Neural cell (in vitro differentiated cells): ENCODE results near the gene ERP27. TPM values are rescaled to one million over a fixed set of nuclear protein-coding genes. Genes with fewer than 3 reads are reported as not detected.

Experiments used
- H2AFZ ChIP-seq: fragments of 200-600, 300-800 bp; sonication (generic), shearing (Covaris generic); 2 replicates; pipeline ENCODE4 v1.6.0; 2014; ENCODE audit warnings: low read depth, mild to moderate bottlenecking, antibody characterized with exemption, low read length, moderate library complexity
- H3F3A ChIP-seq: fragments of 200-600 bp; shearing (Covaris generic); 2 replicates; pipeline ENCODE4 v1.6.1; 2016; ENCODE audit warnings: mild to moderate bottlenecking, moderate library complexity, mixed read lengths, antibody characterized with exemption, low read length; ENCODE audit not compliant: insufficient read depth, poor library complexity, severe bottlenecking
- H3K27ac ChIP-seq: fragments of 200-600, 300-800 bp; sonication (generic), shearing (Covaris generic); 2 replicates; pipeline ENCODE4 v1.5.1; 2014; ENCODE audit warnings: mild to moderate bottlenecking, low read length, moderate library complexity
- H3K27me3 ChIP-seq: fragments of 300-800, 200-600 bp; sonication (generic), shearing (Covaris generic); 2 replicates; pipeline ENCODE4 v1.6.0; 2014; ENCODE audit warnings: mild to moderate bottlenecking, low read depth, low read length, moderate library complexity; ENCODE audit not compliant: insufficient read depth
- H3K36me3 ChIP-seq: fragments of 300-800, 200-600 bp; sonication (generic), shearing (Covaris generic); 2 replicates; pipeline ENCODE4 v1.5.1; 2014; ENCODE audit warnings: mild to moderate bottlenecking, antibody characterized with exemption, low read length, moderate library complexity; ENCODE audit not compliant: insufficient read depth
- H3K4me2 ChIP-seq: fragments of 300-800, 200-600 bp; sonication (generic), shearing (Covaris generic); 2 replicates; pipeline ENCODE4 v1.6.0; 2014; ENCODE audit warnings: mild to moderate bottlenecking, low read length
- H3K4me3 ChIP-seq: fragments of 300-800, 200-600 bp; sonication (generic), shearing (Covaris generic); 2 replicates; pipeline ENCODE4 v1.5.1; 2014; ENCODE audit warnings: mild to moderate bottlenecking, low read length, moderate library complexity
- H3K79me2 ChIP-seq: fragments of 200-600 bp; shearing (Covaris generic); replicated peaks from 2 replicates; pipeline ENCODE4 v1.6.0; 2014; ENCODE audit warnings: mild to moderate bottlenecking, low read length, moderate library complexity; ENCODE audit not compliant: insufficient read depth
- H3K9ac ChIP-seq: fragments of 300-800, 200-600 bp; sonication (generic), shearing (Covaris generic); 2 replicates; pipeline ENCODE4 v1.6.1; 2016; ENCODE audit warnings: mild to moderate bottlenecking, low read length, mixed read lengths
- H3K9me2 ChIP-seq: fragments of 200-600 bp; shearing (Covaris generic); 2 replicates; pipeline ENCODE4 v1.6.1; 2016; ENCODE audit warnings: mild to moderate bottlenecking, low read length, mixed read lengths; ENCODE audit not compliant: insufficient read depth
- H3K9me3 ChIP-seq: fragments of 200-600, 300-800 bp; sonication (generic), shearing (Covaris generic); 2 replicates; pipeline ENCODE4 v1.6.1; 2016; ENCODE audit warnings: mild to moderate bottlenecking, mixed run types, low read length, moderate library complexity, mixed read lengths
- H4K20me1 ChIP-seq: fragments of 200-600 bp; shearing (Covaris generic); 2 replicates; pipeline ENCODE4 v1.6.1; 2016; ENCODE audit warnings: mild to moderate bottlenecking, mixed run types; ENCODE audit not compliant: insufficient read depth
- EP300 ChIP-seq: fragments of 450-650 bp; conservative IDR thresholded peaks from 2 replicates; pipeline ENCODE4 v1.6.1; 2014; ENCODE audit warnings: antibody characterized with exemption, mild to moderate bottlenecking, moderate library complexity; ENCODE audit not compliant: poor library complexity, severe bottlenecking
- EZH2 ChIP-seq: fragments of 200-600, 300-800 bp; shearing (Covaris generic), sonication (generic); IDR thresholded peaks from 2 replicates; pipeline ENCODE4 v1.6.1; 2014; ENCODE audit warnings: antibody characterized with exemption, low read length, borderline replicate concordance, mild to moderate bottlenecking; ENCODE audit not compliant: insufficient read depth, poor library complexity, severe bottlenecking
- MXI1 ChIP-seq: fragments of 450-650 bp; conservative IDR thresholded peaks from 2 replicates; pipeline ENCODE4 v1.6.1; 2014; ENCODE audit warnings: antibody characterized with exemption, mild to moderate bottlenecking; ENCODE audit not compliant: poor library complexity, severe bottlenecking
- POLR2AphosphoS5 ChIP-seq: IDR thresholded peaks from 2 replicates; pipeline ENCODE4 v1.6.1; 2012
- RAD21 ChIP-seq: fragments of 450-650 bp; conservative IDR thresholded peaks from 2 replicates; pipeline ENCODE4 v1.6.1; 2014; ENCODE audit warnings: antibody characterized with exemption, mild to moderate bottlenecking, moderate library complexity
- SMC3 ChIP-seq: fragments of 450-650 bp; conservative IDR thresholded peaks from 2 replicates; pipeline ENCODE4 v1.6.1; 2014; ENCODE audit warnings: antibody characterized with exemption, mild to moderate bottlenecking, moderate library complexity; ENCODE audit not compliant: poor library complexity
- TAF1 ChIP-seq: IDR thresholded peaks from 2 replicates; pipeline ENCODE4 v1.6.1; 2012; ENCODE audit warnings: low read depth
- polyA plus RNA-seq: library from polyadenylated mRNA; depleted of rRNA; stranded (reverse); fragments of >200 nt; gene quantifications from 2 replicates; pipeline ENCODE4 v1.2.3, GENCODE V29; 2014
- TF ChIP-seq, protein P1 (sequence below): fragments of 450-650 bp; IDR thresholded peaks from 2 replicates; pipeline ENCODE4 v1.5.1; 2014; ENCODE audit warnings: antibody characterized with exemption, mild to moderate bottlenecking, moderate library complexity; ENCODE audit not compliant: poor library complexity, severe bottlenecking
- TF ChIP-seq, protein P2 (sequence below): IDR thresholded peaks from 2 replicates; pipeline ENCODE4 v1.6.1; 2012; ENCODE audit warnings: borderline replicate concordance

Gene ERP27
- polyA plus RNA-seq, 1 donor from 2014 or later: not detected

DNA sequence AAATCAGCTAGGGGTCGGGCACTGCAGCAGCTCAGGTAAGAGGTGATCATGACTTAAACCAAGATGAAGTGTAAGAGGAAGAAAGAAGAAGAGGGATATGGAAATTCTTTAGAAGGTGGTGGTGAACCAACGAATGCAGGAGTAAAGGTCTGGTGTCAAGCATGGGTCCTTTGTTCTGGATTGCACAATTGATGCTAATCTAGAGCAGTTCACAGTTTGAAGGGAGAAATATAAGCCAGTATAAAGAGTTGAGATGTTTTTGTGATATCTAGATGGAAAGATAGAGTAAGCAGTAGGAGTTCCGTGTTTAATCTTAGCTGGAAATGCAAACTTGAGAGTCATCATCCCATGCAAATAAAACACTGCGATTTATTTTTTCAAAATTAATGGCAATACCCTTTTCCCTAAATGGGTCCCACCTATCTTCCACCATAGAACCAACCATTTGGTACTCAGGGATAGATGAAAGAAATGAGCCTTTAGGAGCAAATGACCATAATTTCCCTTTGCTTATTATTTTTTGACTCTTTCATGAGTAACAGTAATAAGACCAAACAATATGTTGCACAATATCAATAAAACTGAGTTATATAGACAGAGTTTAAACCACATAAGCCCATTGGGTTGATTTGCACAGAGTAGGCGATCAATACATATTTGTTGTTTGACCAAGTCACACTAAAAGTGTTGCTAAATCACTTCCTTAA lies 37.7 kb downstream of the ERP27 start:
- H3F3A ChIP-seq: no peaks in the 10 kb centered on the region
- no peak overlapping the region for H3K4me3 ChIP-seq
- H2AFZ ChIP-seq: no peak overlapping the region
- no peaks in the 10 kb centered on the region for H3K9me2 ChIP-seq
- TF ChIP-seq MXI1 (no peak), TAF1 (no peak), SMC3 (no peak), POLR2AphosphoS5 (no peak), EZH2 (no peak), EP300 (no peak), RAD21 (no peak)
- TF ChIP-seq, protein P1, sequence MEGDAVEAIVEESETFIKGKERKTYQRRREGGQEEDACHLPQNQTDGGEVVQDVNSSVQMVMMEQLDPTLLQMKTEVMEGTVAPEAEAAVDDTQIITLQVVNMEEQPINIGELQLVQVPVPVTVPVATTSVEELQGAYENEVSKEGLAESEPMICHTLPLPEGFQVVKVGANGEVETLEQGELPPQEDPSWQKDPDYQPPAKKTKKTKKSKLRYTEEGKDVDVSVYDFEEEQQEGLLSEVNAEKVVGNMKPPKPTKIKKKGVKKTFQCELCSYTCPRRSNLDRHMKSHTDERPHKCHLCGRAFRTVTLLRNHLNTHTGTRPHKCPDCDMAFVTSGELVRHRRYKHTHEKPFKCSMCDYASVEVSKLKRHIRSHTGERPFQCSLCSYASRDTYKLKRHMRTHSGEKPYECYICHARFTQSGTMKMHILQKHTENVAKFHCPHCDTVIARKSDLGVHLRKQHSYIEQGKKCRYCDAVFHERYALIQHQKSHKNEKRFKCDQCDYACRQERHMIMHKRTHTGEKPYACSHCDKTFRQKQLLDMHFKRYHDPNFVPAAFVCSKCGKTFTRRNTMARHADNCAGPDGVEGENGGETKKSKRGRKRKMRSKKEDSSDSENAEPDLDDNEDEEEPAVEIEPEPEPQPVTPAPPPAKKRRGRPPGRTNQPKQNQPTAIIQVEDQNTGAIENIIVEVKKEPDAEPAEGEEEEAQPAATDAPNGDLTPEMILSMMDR: no peak
- TF ChIP-seq, protein P2, sequence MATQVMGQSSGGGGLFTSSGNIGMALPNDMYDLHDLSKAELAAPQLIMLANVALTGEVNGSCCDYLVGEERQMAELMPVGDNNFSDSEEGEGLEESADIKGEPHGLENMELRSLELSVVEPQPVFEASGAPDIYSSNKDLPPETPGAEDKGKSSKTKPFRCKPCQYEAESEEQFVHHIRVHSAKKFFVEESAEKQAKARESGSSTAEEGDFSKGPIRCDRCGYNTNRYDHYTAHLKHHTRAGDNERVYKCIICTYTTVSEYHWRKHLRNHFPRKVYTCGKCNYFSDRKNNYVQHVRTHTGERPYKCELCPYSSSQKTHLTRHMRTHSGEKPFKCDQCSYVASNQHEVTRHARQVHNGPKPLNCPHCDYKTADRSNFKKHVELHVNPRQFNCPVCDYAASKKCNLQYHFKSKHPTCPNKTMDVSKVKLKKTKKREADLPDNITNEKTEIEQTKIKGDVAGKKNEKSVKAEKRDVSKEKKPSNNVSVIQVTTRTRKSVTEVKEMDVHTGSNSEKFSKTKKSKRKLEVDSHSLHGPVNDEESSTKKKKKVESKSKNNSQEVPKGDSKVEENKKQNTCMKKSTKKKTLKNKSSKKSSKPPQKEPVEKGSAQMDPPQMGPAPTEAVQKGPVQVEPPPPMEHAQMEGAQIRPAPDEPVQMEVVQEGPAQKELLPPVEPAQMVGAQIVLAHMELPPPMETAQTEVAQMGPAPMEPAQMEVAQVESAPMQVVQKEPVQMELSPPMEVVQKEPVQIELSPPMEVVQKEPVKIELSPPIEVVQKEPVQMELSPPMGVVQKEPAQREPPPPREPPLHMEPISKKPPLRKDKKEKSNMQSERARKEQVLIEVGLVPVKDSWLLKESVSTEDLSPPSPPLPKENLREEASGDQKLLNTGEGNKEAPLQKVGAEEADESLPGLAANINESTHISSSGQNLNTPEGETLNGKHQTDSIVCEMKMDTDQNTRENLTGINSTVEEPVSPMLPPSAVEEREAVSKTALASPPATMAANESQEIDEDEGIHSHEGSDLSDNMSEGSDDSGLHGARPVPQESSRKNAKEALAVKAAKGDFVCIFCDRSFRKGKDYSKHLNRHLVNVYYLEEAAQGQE: no peak
- no peak overlapping the region for H3K9ac ChIP-seq
- no peak overlapping the region for H3K4me2 ChIP-seq
- H3K36me3 ChIP-seq: no peaks in the 10 kb centered on the region
- no peaks in the 10 kb centered on the region for H3K79me2 ChIP-seq
- H3K27ac ChIP-seq: no peak overlapping the region
- no peaks in the 10 kb centered on the region for H3K9me3 ChIP-seq
- H3K27me3 ChIP-seq: no peaks in the 10 kb centered on the region
- no peaks in the 10 kb centered on the region for H4K20me1 ChIP-seq

DNA sequence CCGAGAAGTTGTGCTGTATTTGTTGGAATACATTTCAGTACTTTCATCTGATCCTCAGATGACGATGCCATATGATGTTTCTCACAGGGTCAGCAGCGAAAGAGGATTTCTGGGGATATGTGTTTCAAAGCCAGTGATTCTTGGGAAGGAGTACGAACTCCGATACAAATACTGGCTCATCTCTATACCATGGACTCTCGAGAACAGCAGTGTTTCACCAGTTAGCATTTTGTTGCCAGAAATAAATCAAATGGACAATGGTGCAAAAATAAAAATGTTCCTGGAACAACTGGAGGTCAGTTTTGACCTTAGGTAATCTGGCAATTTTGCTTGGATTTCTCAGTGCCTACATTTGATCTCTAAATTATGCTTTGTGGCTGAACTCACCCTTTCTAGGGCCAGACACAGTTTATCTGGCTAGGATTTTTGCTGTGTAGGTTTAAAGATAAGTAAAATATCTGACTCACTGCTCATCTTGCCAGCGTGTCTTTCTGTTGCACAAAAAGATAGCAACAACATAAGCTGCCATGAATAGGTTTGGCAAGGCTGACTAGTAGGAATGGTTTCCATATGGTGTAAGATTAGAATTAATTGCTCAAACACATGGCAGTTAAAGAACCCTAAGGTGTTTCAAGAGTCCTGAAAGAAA lies 41.7 kb downstream of the ERP27 start:
- no peaks in the 10 kb centered on the region for H4K20me1 ChIP-seq
- H3K27me3 ChIP-seq: no peaks in the 10 kb centered on the region
- no peak overlapping the region for H3K9ac ChIP-seq
- H3K4me2 ChIP-seq: no peak overlapping the region
- H3K79me2 ChIP-seq: no peaks in the 10 kb centered on the region
- no peaks in the 10 kb centered on the region for H3K36me3 ChIP-seq
- no peak overlapping the region for H2AFZ ChIP-seq
- H3K9me3 ChIP-seq: no peaks in the 10 kb centered on the region
- TF ChIP-seq, protein P1: no peak
- TF ChIP-seq MXI1 (no peak), EZH2 (no peak), EP300 (no peak), POLR2AphosphoS5 (no peak), TAF1 (no peak), RAD21 (no peak), SMC3 (no peak)
- TF ChIP-seq, protein P2: no peak
- no peaks in the 10 kb centered on the region for H3F3A ChIP-seq
- no peaks in the 10 kb centered on the region for H3K9me2 ChIP-seq
- no peak overlapping the region for H3K27ac ChIP-seq
- no peak overlapping the region for H3K4me3 ChIP-seq
